ENCODE measurements around the gene SPOP. TPM values are rescaled to one million over a fixed set of nuclear protein-coding genes. Genes with fewer than 3 reads are reported as not detected.

The SPOP gene
- polyA plus RNA-seq, 3 donors from 2014 or later = 64.9 to 180 (median 105) TPM

DNA sequence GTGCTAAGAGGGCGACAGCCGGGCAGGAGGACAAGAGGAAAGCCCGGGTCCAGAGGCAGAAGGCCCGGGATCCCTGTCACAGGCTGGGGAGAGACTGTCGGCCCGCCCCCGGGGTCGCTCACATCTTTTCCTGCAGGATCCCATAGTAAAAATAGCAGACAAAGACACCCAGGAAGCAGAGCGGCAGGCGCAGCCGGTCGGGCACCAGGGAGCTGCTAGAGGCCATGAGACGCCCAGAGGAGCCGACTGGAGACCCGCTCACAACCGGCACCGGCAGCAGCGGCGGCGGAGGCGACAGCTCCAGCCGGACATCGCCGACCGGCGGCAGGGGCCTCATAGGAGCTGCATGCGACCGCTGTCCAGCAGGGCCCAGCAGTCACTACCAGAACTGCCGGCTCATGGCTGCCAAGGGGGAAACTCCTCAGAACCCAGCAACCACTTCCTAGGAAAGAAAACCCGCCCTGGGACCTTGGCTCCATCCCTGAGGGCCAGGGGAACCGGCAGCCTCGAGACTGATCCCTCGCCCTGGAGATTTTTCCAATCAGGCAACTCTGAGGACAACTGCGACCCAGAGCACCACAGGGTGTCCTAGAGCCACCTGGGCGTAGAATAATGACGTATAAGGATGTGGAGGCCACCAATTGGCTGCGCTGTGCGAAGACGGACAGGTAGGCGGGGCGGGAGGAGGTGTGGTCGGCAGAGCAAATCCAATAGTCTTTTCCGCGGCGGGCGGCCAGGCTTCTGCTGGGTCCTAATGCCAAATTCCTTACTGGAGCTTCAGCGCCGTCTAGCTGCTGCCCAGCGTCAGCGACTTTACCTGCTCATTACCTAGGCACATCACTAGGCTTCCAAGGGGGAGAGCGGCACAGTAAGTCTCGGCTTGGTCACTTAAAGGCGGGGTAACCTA lies 30.0 kb upstream of the SPOP start, which contains the start of gene SLC35B1:
TSS of gene SLC35B1 (minus strand) at position 357 of the 907 bp plus-strand sequence. CDS start at position 226, 131 bp downstream.
- peak; percentile 98 for DNase-seq
- peaks cover 7 to 9% (median 8%) of the 10 kb centered on the region in 3 donors for H3K27me3 Mint-ChIP-seq (ENCODE audit: low read depth in 3 of 3)
- H3K4me1 Mint-ChIP-seq = peaks cover 54 to 75% of the 10 kb centered on the region in 2 donors
- peaks cover 13 to 36% (median 19%) of the 10 kb centered on the region in 3 donors for H3K36me3 Mint-ChIP-seq
- H3K4me3 Mint-ChIP-seq = peak within 1 kb of the TSS; percentile 90 to 97 (median 95)
- H3K9me3 Mint-ChIP-seq = no peaks in the 10 kb centered on the region
- peak within 1 kb of the TSS; percentile 94 to 99 (median 98) for H3K27ac Mint-ChIP-seq

DNA sequence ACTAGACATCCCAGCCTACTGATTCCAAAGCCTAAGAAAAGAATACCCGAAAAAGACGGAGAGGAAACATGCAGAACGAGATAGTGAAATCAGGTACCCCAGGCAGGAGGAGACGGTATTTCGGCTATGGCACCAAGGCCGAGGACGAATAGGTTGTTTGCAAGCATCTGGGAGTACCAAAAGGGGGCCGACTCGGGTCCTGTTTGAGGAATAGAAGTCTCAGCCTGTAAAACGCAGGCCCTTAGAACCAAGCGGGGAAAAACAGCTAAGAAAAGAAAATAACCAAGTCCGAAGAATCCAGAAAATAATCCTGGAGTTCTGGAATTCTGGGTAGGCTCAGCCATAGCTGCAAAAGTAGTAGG lies 29.3 kb upstream of the SPOP start:
- DNase-seq = peak; percentile 17 to 34 (median 33)
- peak overlapping the region; percentile 90 to 97 (median 95) for H3K4me3 Mint-ChIP-seq
- H3K27me3 Mint-ChIP-seq (ENCODE audit: low read depth in 3 of 3) = peaks cover 7 to 9% (median 8%) of the 10 kb centered on the region in 3 donors
- H3K36me3 Mint-ChIP-seq = peaks cover 13 to 39% (median 19%) of the 10 kb centered on the region in 3 donors
- H3K9me3 Mint-ChIP-seq = no peaks in the 10 kb centered on the region
- peaks cover 50 to 69% of the 10 kb centered on the region in 2 donors for H3K4me1 Mint-ChIP-seq
- peak overlapping the region; percentile 94 to 99 (median 98) for H3K27ac Mint-ChIP-seq

DNA sequence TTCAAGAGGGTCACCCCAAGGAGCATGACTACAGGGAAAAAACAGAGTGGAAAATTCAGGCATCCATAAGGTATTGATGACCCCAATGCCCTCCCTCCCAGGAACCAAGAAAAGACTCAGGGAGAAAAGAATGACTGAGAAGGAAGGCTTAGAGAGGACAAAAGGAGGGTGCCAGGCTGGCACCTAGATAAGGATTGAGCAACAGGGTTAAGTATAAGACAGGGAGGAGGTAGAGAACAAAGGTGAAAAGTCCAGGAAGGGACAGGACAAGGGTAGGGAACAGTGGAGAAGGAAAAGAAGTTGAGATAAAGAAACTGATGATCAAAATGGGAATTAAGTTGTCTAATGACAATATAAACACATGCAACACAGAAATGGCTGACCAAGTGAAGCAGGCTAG lies 27.4 kb upstream of the SPOP start:
- peak overlapping the region in 5 of 6 donors; percentile 30 to 89 (median 70) for H3K27ac Mint-ChIP-seq
- H3K4me3 Mint-ChIP-seq = peak overlapping the region; percentile 28 to 90 (median 51)
- H3K9me3 Mint-ChIP-seq = no peaks in the 10 kb centered on the region
- peaks cover 21 to 42% (median 21%) of the 10 kb centered on the region in 3 donors for H3K36me3 Mint-ChIP-seq
- no peak for DNase-seq
- H3K27me3 Mint-ChIP-seq (ENCODE audit: low read depth in 3 of 3) = peaks cover 8 to 9% (median 9%) of the 10 kb centered on the region in 3 donors
- H3K4me1 Mint-ChIP-seq = peaks cover 43 to 55% of the 10 kb centered on the region in 2 donors

DNA sequence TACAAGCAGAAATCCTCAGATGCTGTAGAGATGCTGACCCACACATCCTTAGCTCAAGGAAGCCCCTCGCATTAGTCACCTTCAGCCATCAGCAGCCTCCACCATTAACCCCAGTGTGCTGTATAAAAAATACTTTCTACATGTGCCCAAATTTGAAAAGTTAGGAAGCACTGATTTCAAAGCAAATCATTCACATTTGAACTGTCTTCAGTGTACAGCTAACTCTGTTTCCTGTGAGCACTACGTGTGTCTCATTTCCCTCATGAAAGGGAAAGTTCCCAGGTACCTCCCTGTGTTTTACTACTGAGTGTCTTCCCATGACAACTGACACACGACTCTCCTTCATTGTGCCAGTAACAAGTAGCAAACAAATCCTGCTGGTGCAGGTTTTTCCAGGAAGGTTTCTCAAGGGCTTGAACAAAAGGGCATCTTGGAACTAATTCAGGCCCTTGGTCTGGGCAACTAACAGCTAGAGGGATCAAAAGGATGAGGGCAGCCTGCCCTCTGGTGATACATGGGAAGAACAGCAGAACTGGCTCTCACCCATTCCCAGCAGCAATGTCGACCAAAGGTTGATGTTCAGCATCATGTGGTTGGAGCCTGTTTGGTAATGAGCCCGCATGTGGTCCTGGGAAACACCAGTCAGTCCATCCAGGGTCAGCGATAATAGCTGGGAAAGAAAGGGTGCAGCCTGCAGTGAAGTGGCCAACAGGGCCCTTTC lies 25.8 kb upstream of the SPOP start:
- H3K27ac Mint-ChIP-seq = no peak overlapping the region
- H3K36me3 Mint-ChIP-seq = peaks cover 15 to 39% (median 21%) of the 10 kb centered on the region in 3 donors
- H3K9me3 Mint-ChIP-seq = no peaks in the 10 kb centered on the region
- peaks cover 33 to 41% of the 10 kb centered on the region in 2 donors for H3K4me1 Mint-ChIP-seq
- H3K4me3 Mint-ChIP-seq = no peak overlapping the region
- H3K27me3 Mint-ChIP-seq (ENCODE audit: low read depth in 3 of 3) = peaks cover 8 to 9% (median 9%) of the 10 kb centered on the region in 3 donors
- no peak for DNase-seq

DNA sequence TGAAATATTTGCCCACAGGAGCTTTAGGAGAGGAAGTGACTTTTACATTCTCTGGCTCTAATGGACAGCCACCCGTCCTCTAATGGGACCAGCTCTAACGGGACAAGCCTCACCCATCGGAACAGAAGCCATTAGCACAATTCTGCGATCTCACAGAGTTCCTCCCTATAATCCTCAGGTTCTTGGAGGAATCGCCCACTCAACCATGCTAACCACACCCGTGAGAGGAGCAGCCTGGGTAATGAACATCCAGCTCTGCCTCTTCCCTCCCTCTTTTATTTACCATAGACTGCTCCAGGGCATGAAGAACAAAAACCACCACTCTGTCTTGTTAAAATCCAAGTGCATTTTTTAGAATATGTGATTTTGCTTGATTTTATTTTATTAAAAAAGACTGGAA lies 23.1 kb upstream of the SPOP start:
- peaks cover 2 to 7% (median 6%) of the 10 kb centered on the region in 3 donors for H3K27me3 Mint-ChIP-seq (ENCODE audit: low read depth in 3 of 3)

DNA sequence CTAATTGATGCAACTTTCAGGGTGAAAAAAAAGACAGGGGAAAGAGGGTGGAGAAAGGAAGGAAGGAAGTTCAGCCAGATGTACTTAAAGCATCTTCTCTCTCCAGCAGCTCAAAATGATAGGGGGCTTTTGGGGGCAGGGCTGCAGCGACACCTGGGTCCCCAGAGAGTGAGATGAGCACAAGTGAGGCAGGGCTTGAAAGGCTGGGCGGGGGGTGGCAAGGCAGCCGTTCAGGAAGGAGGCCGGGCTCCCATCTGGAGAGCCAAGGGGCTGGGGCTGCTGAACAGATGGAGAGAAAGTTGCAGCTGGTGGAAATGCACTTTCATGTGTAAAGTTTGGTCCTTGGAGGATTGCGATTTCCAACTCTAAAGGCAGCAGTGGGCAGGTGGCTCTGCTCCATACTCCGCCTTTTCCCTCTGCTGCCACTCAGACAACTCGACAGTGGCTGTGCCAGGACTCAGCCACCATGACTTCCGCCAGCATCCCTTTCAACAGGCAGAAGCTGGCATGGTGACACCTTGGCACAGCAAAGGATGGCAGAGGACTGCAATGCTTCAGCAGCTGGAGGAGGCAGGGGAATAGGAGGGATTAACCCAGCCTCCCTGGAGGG lies 22.2 kb upstream of the SPOP start:
- Mint-ChIP-seq H3K9me3 (no peaks in the 10 kb centered on the region), H3K4me1 (peaks cover 19 to 25% of the 10 kb centered on the region in 2 donors), H3K27me3 (ENCODE audit: low read depth in 3 of 3) (peaks cover 10 to 15% (median 10%) of the 10 kb centered on the region in 3 donors), H3K36me3 (peaks cover 9 to 32% (median 15%) of the 10 kb centered on the region in 3 donors), H3K27ac (peak overlapping the region in 5 of 6 donors; percentile 3 to 80 (median 54)), H3K4me3 (no peak overlapping the region)
- no peak for DNase-seq

More for the DNA sequence above, 23.1 kb upstream of the SPOP start:
- Mint-ChIP-seq H3K36me3 (peaks cover 15 to 39% (median 21%) of the 10 kb centered on the region in 3 donors), H3K27ac (peak overlapping the region in 1 of 6 donors; percentile 60), H3K4me1 (peaks cover 19 to 25% of the 10 kb centered on the region in 2 donors), H3K4me3 (no peak overlapping the region), H3K9me3 (no peaks in the 10 kb centered on the region)
- no peak for DNase-seq

DNA sequence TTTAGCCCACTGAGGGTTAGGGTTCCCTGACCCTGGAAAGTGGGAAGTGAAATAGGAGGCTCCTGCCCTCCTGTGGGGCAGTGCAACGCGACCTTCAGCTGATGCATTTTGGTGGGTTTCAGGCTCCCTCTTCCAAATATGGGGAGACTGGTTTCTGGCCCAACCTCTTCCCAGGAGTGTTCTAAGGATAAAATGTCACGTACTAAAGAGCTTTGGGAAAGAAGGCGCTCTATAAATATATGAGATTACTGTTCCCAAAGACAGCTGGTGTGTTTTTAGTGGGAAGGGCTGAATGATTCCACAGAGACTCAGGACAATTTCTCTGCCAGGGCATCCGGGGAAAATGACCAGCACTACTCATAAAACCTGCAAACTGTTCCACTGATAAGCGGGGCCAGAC lies 20.1 kb upstream of the SPOP start:
- H3K27ac Mint-ChIP-seq = peak overlapping the region in 4 of 6 donors; percentile 12 to 50 (median 33)
- no peak for DNase-seq

DNA sequence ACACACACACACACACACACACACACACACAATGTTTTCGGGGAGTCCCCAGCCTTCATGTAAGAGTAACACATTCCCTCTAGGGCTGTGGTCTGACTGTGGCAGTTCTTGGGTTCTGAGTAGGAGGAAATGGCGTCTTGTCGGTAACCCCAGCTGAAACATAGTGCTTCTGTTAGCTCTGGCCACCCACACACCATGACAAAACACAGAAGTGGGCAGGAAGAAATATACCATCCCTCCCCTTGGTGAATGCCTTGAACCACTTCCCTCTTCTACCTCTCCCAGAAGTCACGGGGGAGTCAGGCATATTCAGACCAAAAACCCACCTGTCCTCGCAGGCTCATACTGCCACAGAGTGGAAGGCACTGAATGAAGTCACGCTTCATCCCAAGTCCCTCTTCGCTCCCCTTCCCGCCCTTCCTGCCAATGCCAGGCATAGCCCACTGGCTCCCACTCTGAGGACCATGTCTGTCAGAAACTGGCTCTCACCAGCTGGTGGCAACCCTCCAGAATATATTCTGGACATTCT lies 18.4 kb upstream of the SPOP start:
- Mint-ChIP-seq H3K4me3 (peak overlapping the region; percentile 47 to 67 (median 59)), H3K9me3 (no peaks in the 10 kb centered on the region), H3K4me1 (peaks cover 20 to 22% of the 10 kb centered on the region in 2 donors), H3K36me3 (peaks cover 8 to 12% (median 10%) of the 10 kb centered on the region in 3 donors), H3K27ac (peak overlapping the region; percentile 89 to 97 (median 92)), H3K27me3 (ENCODE audit: low read depth in 3 of 3) (peaks cover 10 to 18% (median 12%) of the 10 kb centered on the region in 3 donors)
- DNase-seq = peak; percentile 76 to 84 (median 84)

More for the DNA sequence above, 20.1 kb upstream of the SPOP start:
- Mint-ChIP-seq H3K36me3 (peaks cover 8 to 18% (median 13%) of the 10 kb centered on the region in 3 donors), H3K4me3 (no peak overlapping the region), H3K4me1 (peaks cover 20 to 22% of the 10 kb centered on the region in 2 donors), H3K27me3 (ENCODE audit: low read depth in 3 of 3) (peaks cover 10 to 18% (median 10%) of the 10 kb centered on the region in 3 donors), H3K9me3 (no peaks in the 10 kb centered on the region)

DNA sequence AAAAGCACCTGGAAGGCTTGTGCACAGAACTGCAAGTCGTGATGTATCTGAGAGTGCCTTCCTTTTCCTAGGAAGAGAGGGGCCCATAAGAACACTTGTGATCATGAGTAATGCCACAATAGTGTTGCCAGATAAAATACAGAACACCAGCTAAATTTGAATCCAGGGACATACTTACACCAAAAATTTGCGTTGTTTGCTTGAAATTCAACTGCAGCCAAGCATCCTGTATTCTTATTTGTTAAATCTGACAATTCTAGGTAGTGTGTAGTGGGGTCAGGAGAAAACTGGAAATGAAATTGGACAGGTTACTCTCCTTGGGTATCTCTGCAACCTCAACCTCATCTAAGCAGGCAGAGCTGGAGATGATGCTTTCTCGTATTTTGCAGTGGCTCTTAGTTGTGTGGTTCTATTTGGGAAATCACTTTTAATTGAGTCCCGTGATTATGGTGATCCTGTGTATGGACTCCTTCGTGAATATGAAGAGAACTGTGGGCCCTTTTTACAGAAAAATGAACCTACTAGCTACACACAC lies 17.9 kb upstream of the SPOP start:
- Mint-ChIP-seq H3K4me1 (peaks cover 20 to 22% of the 10 kb centered on the region in 2 donors), H3K27ac (peak overlapping the region; percentile 89 to 97 (median 92)), H3K9me3 (no peaks in the 10 kb centered on the region), H3K36me3 (peaks cover 4 to 6% (median 4%) of the 10 kb centered on the region in 3 donors), H3K4me3 (peak overlapping the region; percentile 50 to 67 (median 59)), H3K27me3 (ENCODE audit: low read depth in 3 of 3) (peaks cover 8 to 18% (median 12%) of the 10 kb centered on the region in 3 donors)
- DNase-seq = no peak

DNA sequence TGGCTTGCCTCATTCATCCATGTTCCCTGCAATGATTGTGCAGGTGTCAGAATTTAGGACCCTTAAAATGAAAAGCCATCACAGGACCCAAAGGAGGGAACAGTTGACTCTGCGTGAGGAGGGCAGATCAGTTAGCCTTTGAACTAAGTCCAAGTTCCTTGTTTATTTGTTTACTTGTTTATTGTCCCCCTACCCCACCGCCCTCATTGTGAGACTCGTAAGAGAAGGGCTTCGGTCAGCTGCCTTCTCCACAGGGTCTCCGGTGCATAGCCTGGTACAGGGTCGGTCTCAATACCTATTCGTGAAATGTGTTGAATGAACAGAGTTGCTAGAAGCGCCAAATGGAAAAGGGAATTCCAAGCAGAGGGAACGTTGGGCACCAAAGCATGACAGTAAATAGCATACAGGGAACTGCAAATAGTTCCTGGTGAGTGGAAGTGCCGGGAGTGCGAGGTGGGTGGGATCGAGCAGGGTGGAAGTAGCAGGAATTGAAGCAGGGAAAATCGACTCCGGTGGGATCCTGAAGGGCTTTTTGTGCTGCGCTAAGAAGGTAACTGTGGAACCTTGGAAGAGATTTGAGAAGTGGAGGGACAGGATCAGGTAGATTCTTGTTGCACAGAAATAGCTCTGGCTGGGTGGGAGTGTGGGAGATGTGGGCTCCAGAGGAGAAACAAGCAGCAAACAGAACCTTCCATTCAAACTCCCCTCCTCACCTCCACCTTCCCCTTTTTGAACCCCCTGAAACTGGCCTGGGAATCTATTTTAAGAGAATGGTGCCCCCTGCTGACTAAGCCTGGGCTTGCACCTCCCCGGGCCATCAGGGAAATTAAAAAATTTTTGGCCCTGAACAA lies 17.2 kb upstream of the SPOP start:
- peak; percentile 60 to 67 (median 63) for DNase-seq
- Mint-ChIP-seq H3K36me3 (peaks cover 0 to 6% (median 4%) of the 10 kb centered on the region in 3 donors), H3K9me3 (no peaks in the 10 kb centered on the region), H3K27ac (peak overlapping the region; percentile 89 to 97 (median 92)), H3K4me3 (peak overlapping the region; percentile 50 to 67 (median 59)), H3K27me3 (ENCODE audit: low read depth in 3 of 3) (peaks cover 9 to 18% (median 12%) of the 10 kb centered on the region in 3 donors), H3K4me1 (peaks cover 21 to 22% of the 10 kb centered on the region in 2 donors)

DNA sequence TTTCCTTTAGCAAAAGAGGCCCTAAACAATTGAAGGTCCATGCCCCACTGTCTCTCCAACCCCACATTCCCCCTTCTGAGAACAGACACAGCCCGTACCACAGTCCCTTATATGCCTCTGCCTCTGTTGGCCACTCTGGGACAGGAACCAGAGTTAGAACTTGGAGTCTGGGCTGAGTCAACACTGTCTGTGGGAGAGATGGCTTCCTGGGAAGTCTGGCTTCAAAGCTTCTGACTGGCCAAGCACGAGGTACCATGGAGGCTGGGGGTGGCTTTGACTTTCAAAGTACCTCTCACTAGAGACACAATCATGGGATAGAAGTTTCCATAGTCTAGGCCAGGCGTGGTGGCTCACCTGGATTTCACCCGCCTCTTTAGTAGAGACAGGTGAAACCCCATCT lies 14.9 kb upstream of the SPOP start:
- Mint-ChIP-seq H3K27ac (peak overlapping the region in 1 of 6 donors; percentile 32), H3K4me1 (peaks cover 34 to 37% of the 10 kb centered on the region in 2 donors), H3K27me3 (ENCODE audit: low read depth in 3 of 3) (peaks cover 9 to 20% (median 12%) of the 10 kb centered on the region in 3 donors), H3K4me3 (no peak overlapping the region), H3K9me3 (peaks cover 0 to 2% (median 0%) of the 10 kb centered on the region in 6 donors), H3K36me3 (peaks cover 0 to 7% (median 0%) of the 10 kb centered on the region in 3 donors)
- no peak for DNase-seq
